GM12874 (cell line): ENCODE data around the gene NCBP2.

Source experiments
- CTCF ChIP-seq: IDR thresholded peaks from 2 replicates; pipeline ENCODE4 v1.5.1; 2011; ENCODE audit warnings: low read depth, mild to moderate bottlenecking, control low read depth, low read length, moderate library complexity; ENCODE audit not compliant: insufficient read depth

Gene NCBP2

GRCh38 chr3:196985954-196986885 is 43.9 kb upstream of the NCBP2 start:
- TF ChIP-seq CTCF = no peak

GRCh38 chr3:196985298-196985697 is 43.0 kb upstream of the NCBP2 start:
- no peak for TF ChIP-seq CTCF

- no peak for TF ChIP-seq CTCF
Observed at GRCh38 chr3:196983186-196983585, 40.9 kb upstream of the NCBP2 start.

GRCh38 chr3:196981657-196982056 is 39.3 kb upstream of the NCBP2 start:
- TF ChIP-seq CTCF = no peak

- TF ChIP-seq CTCF = no peak
Observed at GRCh38 chr3:196979545-196979944, 37.2 kb upstream of the NCBP2 start.

- no peak for TF ChIP-seq CTCF
Observed at GRCh38 chr3:196976941-196977340, 34.6 kb upstream of the NCBP2 start.

- no peak for TF ChIP-seq CTCF
Observed at GRCh38 chr3:196975349-196975748, 33.0 kb upstream of the NCBP2 start.
